GM12878 (cell line): Measurements from ENCODE around the gene IFNGR2. TPM values are rescaled to one million over a fixed set of nuclear protein-coding genes. Genes with fewer than 3 reads are reported as not detected.

Experiments used
- ATAC-seq: fragments of 200-7000 bp; cut with Tn5 transposase; 3 replicates; pipeline ENCODE4 v1.9.1; 2020; ENCODE audit warnings: mild to moderate bottlenecking, moderate library complexity
- BruUV-seq: library from RNA; stranded (reverse); fragments of 400-500 nt; replicated peaks from 2 replicates; lab custom pipeline; 2021; lab: Mats Ljungman, UMichigan
- CTCF ChIA-PET: fragments of 300-600 bp; sonication (Branson Sonifier 250); formaldehyde crosslinking; extraction: SDS; loops from one replicate; lab custom pipeline; 2021; ENCODE audit warnings: inconsistent platforms; lab: Yijun Ruan, JAX
- POLR2A ChIA-PET: fragments of 350-600 bp; formaldehyde crosslinking; extraction: SDS; loops from one replicate; lab custom pipeline; 2021; ENCODE audit warnings: inconsistent platforms; lab: Charles Lee
- RAD21 ChIA-PET: fragments of 300-600 bp; sonication (Branson Sonifier 250); formaldehyde crosslinking; loops from one replicate; lab custom pipeline; 2023; ENCODE audit warnings: antibody characterized with exemption; ENCODE audit not compliant: unreplicated experiment; lab: Charles Lee
- SMC1A ChIA-PET: fragments of 300-600 bp; sonication (Branson Sonifier 250); formaldehyde crosslinking; loops from one replicate; lab custom pipeline; 2023; ENCODE audit not compliant: unreplicated experiment, uncharacterized antibody; lab: Charles Lee
- DNase-seq: peaks from one replicate; pipeline ENCODE4 v3.0.0-alpha.2; 2011; ENCODE audit warnings: low read depth, low spot score
- FAIRE-seq: peaks from 3 replicates; lab custom pipeline; 2011; peaks lifted over from hg19 to GRCh38; lab: Jason Lieb, UNC
- H2AFZ ChIP-seq: 2 replicates; pipeline ENCODE4 v1.6.0; 2011; ENCODE audit warnings: low read depth, low read length, control low read depth; ENCODE audit not compliant: control insufficient read depth
- H3K27ac ChIP-seq: 2 replicates; pipeline ENCODE4 v1.5.1; 2011; ENCODE audit warnings: control low read depth; ENCODE audit not compliant: control insufficient read depth, insufficient read depth
- H3K27me3 ChIP-seq, 2 experiments: replicated peaks in 1 of 2; 2 replicates each; pipeline versions ENCODE4 v1.6.0 to v1.6.1; 2011; ENCODE audit warnings: low read length in 1 of 2; ENCODE audit not compliant: control insufficient read depth in 2 of 2, insufficient read depth in 2 of 2
- H3K36me3 ChIP-seq, 2 experiments: 2 replicates each; pipeline ENCODE4 v1.5.1; 2011; ENCODE audit warnings: low read length in 1 of 2; ENCODE audit not compliant: control insufficient read depth in 2 of 2, insufficient read depth in 2 of 2
- H3K4me1 ChIP-seq: 2 replicates; pipeline ENCODE4 v1.6.1; 2011; ENCODE audit warnings: mild to moderate bottlenecking, low read length, moderate library complexity, mixed read lengths; ENCODE audit not compliant: control insufficient read depth, insufficient read depth
- H3K4me2 ChIP-seq: 2 replicates; pipeline ENCODE4 v1.6.0; 2011; ENCODE audit warnings: control low read depth; ENCODE audit not compliant: control insufficient read depth, insufficient read depth
- H3K4me3 ChIP-seq: fragments of 200-600 bp; sonication (generic); 2 replicates; pipeline ENCODE4 v1.5.1; 2016
- H3K79me2 ChIP-seq: 2 replicates; pipeline ENCODE4 v1.6.0; 2011; ENCODE audit warnings: low read length; ENCODE audit not compliant: control insufficient read depth, insufficient read depth
- H3K9ac ChIP-seq: 2 replicates; pipeline ENCODE4 v1.8.0; 2011; ENCODE audit warnings: low read length, control low read depth, mixed read lengths; ENCODE audit not compliant: control insufficient read depth, insufficient read depth
- H3K9me3 ChIP-seq: replicated peaks from 3 replicates; pipeline ENCODE4 v1.5.1; 2011; ENCODE audit warnings: mild to moderate bottlenecking, low read length; ENCODE audit not compliant: control insufficient read depth, insufficient read depth
- H4K20me1 ChIP-seq: 2 replicates; pipeline ENCODE4 v1.6.0; 2011; ENCODE audit not compliant: control insufficient read depth, insufficient read depth
- ATF7 ChIP-seq: fragments of 450-650 bp; IDR thresholded peaks from 2 replicates; pipeline ENCODE4 v1.6.1; 2016; ENCODE audit warnings: low read depth, mild to moderate bottlenecking
- CHD1 ChIP-seq: IDR thresholded peaks from 2 replicates; pipeline ENCODE4 v1.6.1; 2012; ENCODE audit warnings: low read depth, low read length, improper control_type of control experiment
- DPF2 ChIP-seq: fragments of 450-650 bp; IDR thresholded peaks from 2 replicates; pipeline ENCODE4 v1.6.1; 2017; ENCODE audit warnings: mild to moderate bottlenecking
- NR2C1 ChIP-seq: fragments of 450-650 bp; IDR thresholded peaks from 2 replicates; pipeline ENCODE4 v1.6.1; 2017; ENCODE audit warnings: antibody characterized with exemption, mild to moderate bottlenecking, moderate library complexity
- SKIL ChIP-seq: fragments of 450-650 bp; IDR thresholded peaks from 2 replicates; pipeline ENCODE4 v1.6.1; 2017; ENCODE audit warnings: mild to moderate bottlenecking, low read depth, inconsistent platforms; ENCODE audit not compliant: poor library complexity, severe bottlenecking
- TCF12 ChIP-seq: IDR thresholded peaks from 2 replicates; pipeline ENCODE4 v1.6.1; 2011; ENCODE audit warnings: low read depth, mild to moderate bottlenecking, low read length
- TCF3 ChIP-seq: IDR thresholded peaks from 2 replicates; pipeline ENCODE4 v1.6.1; 2012; ENCODE audit warnings: low read depth, mild to moderate bottlenecking, low read length, borderline replicate concordance; ENCODE audit not compliant: insufficient read depth
- WGBS: methylation state at CpG from one replicate; pipeline ENCODE4 v1.1.6; 2016; ENCODE audit warnings: low lambda C conversion rate; ENCODE audit not compliant: insufficient replicate concordance, insufficient coverage; ENCODE audit errors: missing lambda C conversion rate; 5-methylcytosine and 5-hydroxymethylcytosine counted together
- in situ Hi-C: fragments of 300-500 bp; cut with MboI; formaldehyde crosslinking; loops from 9 replicates; pipeline ENCODE4 v1.14.3; 2018; ENCODE audit warnings: mixed read lengths
- intact Hi-C: fragments of 100-400 bp; cut with micrococcal nuclease; formaldehyde crosslinking; loops from one replicate; pipeline ENCODE4 v1.14.2; 2022; ENCODE audit not compliant: unreplicated experiment
- polyA plus RNA-seq, 11 experiments: library from polyadenylated mRNA; depleted of rRNA in 4 of 11; unstranded in 6 of 11; stranded (reverse) in 5 of 11; fragments of >200 nt; fragmentation: Nextera tagmentation in 4 of 11; fragmentation: Illumina TruSeq in 1 of 11; extraction: Ambion mirVana in 4 of 11; extraction: Trizol in 1 of 11; gene quantifications; 1 replicate in 1 of 11; 2 replicates in 10 of 11; pipeline versions ENCODE4 v1.2.1 to v1.2.3, GENCODE V29; 2011 to 2016; ENCODE audit warnings: inconsistent platforms in 2 of 11, missing spikeins in 2 of 11, low read depth in 1 of 11
- total RNA-seq, 4 experiments: library from RNA; depleted of rRNA in 3 of 4; stranded (reverse); fragments of >200 nt in 3 of 4; fragmentation: Illumina TruSeq in 1 of 4; extraction: Trizol in 1 of 4; gene quantifications; 2 replicates each; pipeline versions ENCODE4 v1.2.1 to v1.2.3, GENCODE V29; 2013 to 2021
- TF ChIP-seq, protein P1 (sequence below): fragments of 150-350 bp; IDR thresholded peaks from 2 replicates; pipeline ENCODE4 v1.6.1; 2014; ENCODE audit warnings: mild to moderate bottlenecking, low read depth, low read length

IFNGR2 gene
- total and polyA plus RNA-seq, 10 of the 15 experiments (the other 5 are each of a cell fraction or from before 2014, with no cell fraction given) = 23.6 to 98.8 (median 77.0) TPM

GRCh38 chr21:33368124-33368523 lies 35.1 kb upstream of the IFNGR2 start:
- peaks cover 5% of the 10 kb centered on the region; the same call in 1 of the 2 replicates for H3K4me1 ChIP-seq
- no peaks in the 10 kb centered on the region for H4K20me1 ChIP-seq
- WGBS = 35% methylated on average over 4 of the region's 4 CpGs
- in situ Hi-C loops = no loop called here
- no TSS peak for BruUV-seq
- no peak overlapping the region; the same call in 1 of the 2 replicates for H3K4me2 ChIP-seq
- peaks cover 24% of the 10 kb centered on the region for H3K9me3 ChIP-seq
- DNase-seq = no peak
- no peaks in the 10 kb centered on the region for H3K79me2 ChIP-seq
- no peak for TF ChIP-seq CHD1
- no peak for TF ChIP-seq SKIL
- no peak for TF ChIP-seq DPF2
- TF ChIP-seq, protein P1, sequence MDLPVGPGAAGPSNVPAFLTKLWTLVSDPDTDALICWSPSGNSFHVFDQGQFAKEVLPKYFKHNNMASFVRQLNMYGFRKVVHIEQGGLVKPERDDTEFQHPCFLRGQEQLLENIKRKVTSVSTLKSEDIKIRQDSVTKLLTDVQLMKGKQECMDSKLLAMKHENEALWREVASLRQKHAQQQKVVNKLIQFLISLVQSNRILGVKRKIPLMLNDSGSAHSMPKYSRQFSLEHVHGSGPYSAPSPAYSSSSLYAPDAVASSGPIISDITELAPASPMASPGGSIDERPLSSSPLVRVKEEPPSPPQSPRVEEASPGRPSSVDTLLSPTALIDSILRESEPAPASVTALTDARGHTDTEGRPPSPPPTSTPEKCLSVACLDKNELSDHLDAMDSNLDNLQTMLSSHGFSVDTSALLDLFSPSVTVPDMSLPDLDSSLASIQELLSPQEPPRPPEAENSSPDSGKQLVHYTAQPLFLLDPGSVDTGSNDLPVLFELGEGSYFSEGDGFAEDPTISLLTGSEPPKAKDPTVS = no peak
- no peak for TF ChIP-seq ATF7
- TF ChIP-seq NR2C1 = no peak
- no peak for TF ChIP-seq TCF12
- no peak for TF ChIP-seq TCF3
- TF ChIP-seq, all 136 proteins: peak for 0
- Histone ChIP-seq H3K36me3 (no peaks in the 10 kb centered on the region), H3K27me3 (no peaks in the 10 kb centered on the region), H3K27ac (no peak overlapping the region), H2AFZ (no peak overlapping the region), H3K9ac (no peak overlapping the region), H3K4me3 (no peak overlapping the region)
- POLR2A ChIA-PET = interaction anchor here (1.4 kb wide), 1 partner anchor 43 kb away, joined by 5 read pairs; the partner anchor contains the start of gene IFNAR1
- intact Hi-C loops = no loop called here
- SMC1A ChIA-PET = interaction anchor here (0.9 to 1.0 kb wide), 3 partner anchors 15 to 171 kb away, joined by 3 to 4 read pairs (median 3); no protein-coding TSS in a partner anchor
- RAD21 ChIA-PET = interaction anchor here (0.7 to 1.9 kb wide), 2 partner anchors 76 to 171 kb away, joined by 3 to 6 read pairs; no protein-coding TSS in a partner anchor
- no peak for FAIRE-seq
- ATAC-seq = peak; percentile 57
- CTCF ChIA-PET = interaction anchor here (1.0 to 4.6 kb wide), 3 partner anchors 9 to 171 kb away, joined by 3 to 29 read pairs (median 12); no protein-coding TSS in a partner anchor
